GM12864 (cell line): ENCODE data around the gene VAMP7.

Source experiments
- DNase-seq: peaks from one replicate; pipeline ENCODE4 v3.0.0-alpha.2; 2011; ENCODE audit warnings: low read depth
- H3K4me3 ChIP-seq: 2 replicates; pipeline ENCODE4 v1.5.1; 2011; ENCODE audit warnings: mild to moderate bottlenecking, low read depth, low read length, control low read depth
- CTCF ChIP-seq: IDR thresholded peaks from 2 replicates; pipeline ENCODE4 v1.5.1; 2011; ENCODE audit warnings: low read depth, mild to moderate bottlenecking, moderate library complexity, low read length, control low read depth, inconsistent platforms; ENCODE audit errors: missing control alignments

Gene VAMP7

GRCh38 chrX:155954793-155955192, 73.6 kb downstream of the VAMP7 start:
- H3K4me3 ChIP-seq: no peak overlapping the region
- TF ChIP-seq CTCF: no peak
- no peak for DNase-seq

- no peak for DNase-seq
- H3K4me3 ChIP-seq: no peak overlapping the region
- TF ChIP-seq CTCF: no peak
These were observed 75.0 kb downstream of the VAMP7 start for GRCh38 chrX:155956099-155956498.

- no peak for DNase-seq
- no peak for TF ChIP-seq CTCF
- no peak overlapping the region for H3K4me3 ChIP-seq
These were observed 75.5 kb downstream of the VAMP7 start for GRCh38 chrX:155956649-155957048.

- no peak for DNase-seq
- no peak overlapping the region for H3K4me3 ChIP-seq
These were observed 76.7 kb downstream of the VAMP7 start for GRCh38 chrX:155957843-155958242.

GRCh38 chrX:155959018-155959587, 78.0 kb downstream of the VAMP7 start:
- no peak overlapping the region for H3K4me3 ChIP-seq
- DNase-seq: no peak
- TF ChIP-seq CTCF: no peak

More at GRCh38 chrX:155957843-155958242, 76.7 kb downstream of the VAMP7 start:
- no peak for TF ChIP-seq CTCF

- no peak for TF ChIP-seq CTCF
- DNase-seq: no peak
- H3K4me3 ChIP-seq: no peak overlapping the region
These were observed 81.8 kb downstream of the VAMP7 start for GRCh38 chrX:155962906-155963305.

- DNase-seq: peak; percentile 5
- TF ChIP-seq CTCF: peak; percentile 44
- no peak overlapping the region for H3K4me3 ChIP-seq
These were observed 85.7 kb downstream of the VAMP7 start for GRCh38 chrX:155966876-155967275.
